Ascending aorta (tissue), 2 donors: Measurements from ENCODE around the gene ZNF583. TPM values are rescaled to one million over a fixed set of nuclear protein-coding genes. Genes with fewer than 3 reads are reported as not detected.

Experiments used
- DNase-seq, 2 donors: peaks; one replicate each; pipeline ENCODE4 v3.0.0-alpha.2; 2019; ENCODE audit warnings: low spot score in 2 of 2
- H3K27ac ChIP-seq, 2 donors: fragments of 200-600 bp; sonication (generic); one replicate each; pipeline ENCODE4 v1.5.1; 2016 to 2017; ENCODE audit warnings: mild to moderate bottlenecking in 1 of 2
- H3K27me3 ChIP-seq: fragments of 200-600 bp; sonication (generic); one replicate; pipeline ENCODE4 v1.5.1; 2017
- H3K36me3 ChIP-seq, 2 donors: fragments of 200-600 bp; sonication (generic); one replicate each; pipeline ENCODE4 v1.5.1; 2016
- H3K4me1 ChIP-seq, 2 donors: fragments of 200-600 bp; sonication (generic); one replicate each; pipeline ENCODE4 v1.5.1; 2016 to 2017; ENCODE audit warnings: mild to moderate bottlenecking in 1 of 2
- H3K4me3 ChIP-seq, 2 donors: fragments of 200-600 bp; sonication (generic); one replicate each; pipeline ENCODE4 v1.5.1; 2016 to 2017; ENCODE audit warnings: mild to moderate bottlenecking in 1 of 2
- H3K9me3 ChIP-seq, 2 donors: fragments of 200-600 bp; sonication (generic); one replicate each; pipeline ENCODE4 v1.5.1; 2016
- CTCF ChIP-seq, 3 experiments: fragments of 200-600 bp in 2 of 3; fragments of 450-650 bp in 1 of 3; sonication (generic) in 2 of 3; IDR thresholded peaks; one replicate each; pipeline ENCODE4 v1.5.1; 2016 to 2019; ENCODE audit warnings: antibody characterized with exemption in 3 of 3, mild to moderate bottlenecking in 1 of 3, moderate library complexity in 1 of 3
- intact Hi-C: fragments of 100-400 bp; cut with DNase I; formaldehyde crosslinking; loops from one replicate; pipeline ENCODE4 v1.15.1; 2023
- total RNA-seq: library from RNA; depleted of rRNA; stranded (reverse); fragments of >200 nt; gene quantifications from one replicate; pipeline ENCODE4 v1.1.0, GENCODE V29; 2016

ZNF583 gene
- total RNA-seq, 1 donor from 2014 or later = 0.21 TPM

GRCh38 chr19:56405062-56405461 is 930 bp downstream of the ZNF583 start:
- peaks cover 34 to 38% of the 10 kb centered on the region in 2 donors for H3K36me3 ChIP-seq
- TF ChIP-seq CTCF (IDR thresholded peaks at IDR 0.05) = no peak
- H3K4me3 ChIP-seq = peak overlapping the region in 1 of 2 donors; percentile 91
- H3K4me1 ChIP-seq = peaks cover 0 to 10% of the 10 kb centered on the region in 2 donors
- intact Hi-C loops = loop anchor here (2.0 to 10.0 kb wide), 6 partner anchors 90 to 1750 kb away; partner anchors contain the start of genes ZFP28, ZNF329, ZNF470 and ZNF71
- no peak for DNase-seq
- H3K9me3 ChIP-seq = peaks cover 36 to 56% of the 10 kb centered on the region in 2 donors
- H3K27ac ChIP-seq = no peak overlapping the region
- no peaks in the 10 kb centered on the region for H3K27me3 ChIP-seq

- H3K4me3 ChIP-seq = no peak overlapping the region
- DNase-seq = no peak
- peaks cover 95 to 100% of the 10 kb centered on the region in 2 donors for H3K9me3 ChIP-seq
- no peaks in the 10 kb centered on the region for H3K4me1 ChIP-seq
- no peak for TF ChIP-seq CTCF (IDR thresholded peaks at IDR 0.05)
- intact Hi-C loops = no loop called here
- no peaks in the 10 kb centered on the region for H3K27me3 ChIP-seq
- no peak overlapping the region for H3K27ac ChIP-seq
- H3K36me3 ChIP-seq = peaks cover 48 to 59% of the 10 kb centered on the region in 2 donors
Observed at GRCh38 chr19:56423276-56423984, 19.3 kb downstream of the ZNF583 start.

GRCh38 chr19:56423985-56424353 is 19.8 kb downstream of the ZNF583 start:
- H3K36me3 ChIP-seq = peaks cover 48 to 53% of the 10 kb centered on the region in 2 donors
- no peak overlapping the region for H3K4me3 ChIP-seq

GRCh38 chr19:56441206-56441792 is 37.2 kb downstream of the ZNF583 start:
- no peak for DNase-seq
- H3K4me3 ChIP-seq = no peak overlapping the region
- H3K9me3 ChIP-seq = peaks cover 70 to 86% of the 10 kb centered on the region in 2 donors
- H3K27ac ChIP-seq = no peak overlapping the region
- TF ChIP-seq CTCF (IDR thresholded peaks at IDR 0.05) = no peak
- H3K27me3 ChIP-seq = no peaks in the 10 kb centered on the region
- intact Hi-C loops = no loop called here
- H3K36me3 ChIP-seq = peaks cover 15 to 17% of the 10 kb centered on the region in 2 donors
- H3K4me1 ChIP-seq = no peaks in the 10 kb centered on the region

More at GRCh38 chr19:56423985-56424353, 19.8 kb downstream of the ZNF583 start:
- intact Hi-C loops = no loop called here
- TF ChIP-seq CTCF (IDR thresholded peaks at IDR 0.05) = no peak
- peaks cover 95 to 100% of the 10 kb centered on the region in 2 donors for H3K9me3 ChIP-seq
- H3K27ac ChIP-seq = no peak overlapping the region
- no peaks in the 10 kb centered on the region for H3K27me3 ChIP-seq
- no peaks in the 10 kb centered on the region for H3K4me1 ChIP-seq
- no peak for DNase-seq

- H3K36me3 ChIP-seq = peaks cover 8 to 21% of the 10 kb centered on the region in 2 donors
- H3K9me3 ChIP-seq = peaks cover 44 to 79% of the 10 kb centered on the region in 2 donors
- peaks cover 0 to 7% of the 10 kb centered on the region in 2 donors for H3K4me1 ChIP-seq
- intact Hi-C loops = no loop called here
- no peak for TF ChIP-seq CTCF (IDR thresholded peaks at IDR 0.05)
- no peaks in the 10 kb centered on the region for H3K27me3 ChIP-seq
- H3K27ac ChIP-seq = no peak overlapping the region
- DNase-seq = no peak
- no peak overlapping the region for H3K4me3 ChIP-seq
Observed at GRCh38 chr19:56474308-56474707, 70.2 kb downstream of the ZNF583 start.
